ENCODE measurements around the gene POLR1A. TPM values are rescaled to one million over a fixed set of nuclear protein-coding genes. Genes with fewer than 3 reads are reported as not detected.

Gene POLR1A
- total RNA-seq, 1 experiment from 2014 or later = 62.7 TPM

- Histone ChIP-seq H2BK5ac (ENCODE audit: insufficient read length, low read length) (no peak overlapping the region), H4K20me1 (ENCODE audit: control insufficient read depth, insufficient read depth, insufficient read length) (no peaks in the 10 kb centered on the region), H2AFZ (ENCODE audit: low read length) (no peak overlapping the region), H3K4me2 (ENCODE audit: insufficient read depth, insufficient read length, low read length) (no peak overlapping the region), H3K9me3 (ENCODE audit: control insufficient read depth, low read depth, low read length) (no peaks in the 10 kb centered on the region), H3K27me3 (ENCODE audit: insufficient read depth, low read length) (no peaks in the 10 kb centered on the region), H2BK12ac (ENCODE audit: insufficient read length, low read depth, low read length) (no peak overlapping the region), H3K4ac (ENCODE audit: low read depth, low read length) (no peak overlapping the region), H3K4me1 (ENCODE audit: insufficient read depth, low read length) (no peaks in the 10 kb centered on the region), H3K79me1 (ENCODE audit: insufficient read depth, low read depth, low read length, poor library complexity, severe bottlenecking) (peaks cover 11% of the 10 kb centered on the region), H4K91ac (ENCODE audit: insufficient read length, low read depth, low read length) (no peak overlapping the region), H2BK120ac (ENCODE audit: low read depth, low read length, poor library complexity, severe bottlenecking) (no peak overlapping the region), H3T11ph (ENCODE audit: low read length) (no peak overlapping the region), H3K18ac (ENCODE audit: insufficient read length, low read depth, low read length) (no peak overlapping the region), H3K9ac (ENCODE audit: extremely low read depth, insufficient read length, low read length) (no peak overlapping the region), H3K23me2 (ENCODE audit: insufficient read length, low read depth, low read length, poor library complexity, severe bottlenecking) (peaks cover 6% of the 10 kb centered on the region), H3K56ac (ENCODE audit: insufficient read length, low read depth, low read length) (no peak overlapping the region), H4K5ac (ENCODE audit: insufficient read length, low read depth, low read length) (no peak overlapping the region), H3K23ac (ENCODE audit: insufficient read length, low read depth, low read length) (no peak overlapping the region), H3K27ac (ENCODE audit: insufficient read length, low read depth, low read length) (no peak overlapping the region), H2BK20ac (ENCODE audit: low read depth, low read length, poor library complexity, severe bottlenecking) (no peak overlapping the region), H4K8ac (replicated peaks; ENCODE audit: insufficient read length, low read depth, low read length) (no peak overlapping the region), H2BK15ac (ENCODE audit: low read depth, low read length) (no peak overlapping the region), H3K14ac (ENCODE audit: insufficient read depth, low read length) (no peak overlapping the region), H3K79me2 (ENCODE audit: insufficient read depth, low read length) (peaks cover 35% of the 10 kb centered on the region; the same call in 1 of the 2 replicates), H2AK5ac (ENCODE audit: insufficient read length, low read length) (no peak overlapping the region)
- no peak for TF ChIP-seq CTCF (conservative IDR thresholded peaks at IDR 0.05)
- peaks cover 20 to 62% (median 55%) of the 10 kb centered on the region in 3 experiments; a peak in 6 of 7 replicates for H3K36me3 Mint-ChIP-seq (ENCODE audit: insufficient read depth in 1 of 3, low read depth in 3 of 3)
- H3K4me1 Mint-ChIP-seq = peaks cover 14 to 16% of the 10 kb centered on the region in 2 experiments
- no peak overlapping the region for H3K4me3 Mint-ChIP-seq
- H3K27me3 Mint-ChIP-seq (ENCODE audit: low read depth) = no peaks in the 10 kb centered on the region
- no peak overlapping the region for H3K27ac Mint-ChIP-seq
- DNase-seq = no peak
- H3K9me3 Mint-ChIP-seq = no peaks in the 10 kb centered on the region
Measured at GRCh38 chr2:86102157-86102556, 3.5 kb downstream of the POLR1A start.
